ENCODE data around the gene ASCL2. TPM values are rescaled to one million over a fixed set of nuclear protein-coding genes. Genes with fewer than 3 reads are reported as not detected.

ASCL2 gene
- total RNA-seq, 2 experiments from 2014 or later, result not detected

GRCh38 chr11:2221591-2221990 lies 48.8 kb downstream of the ASCL2 start:
- H3K4me3 ChIP-seq (ENCODE audit: low read depth, low read length, poor library complexity, severe bottlenecking), result no peak overlapping the region
- H3K9me2 ChIP-seq (ENCODE audit: insufficient read depth, low read length), result no peaks in the 10 kb centered on the region
- H3K79me2 ChIP-seq (ENCODE audit: insufficient read depth, low read depth, low read length), result no peaks in the 10 kb centered on the region
- intact Hi-C loops (cut with micrococcal nuclease; ENCODE audit: unreplicated experiment), result no loop called here
- no peak overlapping the region for H2AFZ ChIP-seq (ENCODE audit: low read length)
- no peaks in the 10 kb centered on the region for H3K4me1 ChIP-seq (ENCODE audit: insufficient read depth, low read length, poor library complexity, severe bottlenecking)
- DNase-seq (ENCODE audit: low spot score), result no peak
- no peaks in the 10 kb centered on the region for H3K9me3 ChIP-seq (ENCODE audit: low read length)
- TF ChIP-seq EZH2phosphoT487 (IDR thresholded peaks at IDR 0.05; ENCODE audit: borderline replicate concordance, low read depth, low read length) (no peak), CTCF (conservative IDR thresholded peaks at IDR 0.05; ENCODE audit: low read length) (no peak)
- CTCF ChIA-PET (ENCODE audit: unreplicated experiment), result no interaction called here
- no peak overlapping the region for H3K4me2 ChIP-seq (ENCODE audit: low read length)
- POLR2A ChIA-PET, result no interaction called here
- no peaks in the 10 kb centered on the region for H3K36me3 ChIP-seq (ENCODE audit: insufficient read depth, low read length)
- no TSS peak for BruUV-seq (replicated peaks)
- H3K27ac ChIP-seq (ENCODE audit: low read depth, low read length, poor library complexity, severe bottlenecking), result no peak overlapping the region
- no peaks in the 10 kb centered on the region for H4K20me1 ChIP-seq (ENCODE audit: insufficient read depth, low read length)

GRCh38 chr11:2221024-2221423 lies 49.4 kb downstream of the ASCL2 start:
- no peak for DNase-seq (ENCODE audit: low spot score)
- H3K36me3 ChIP-seq (ENCODE audit: insufficient read depth, low read length), result no peaks in the 10 kb centered on the region
- ChIA-PET CTCF (ENCODE audit: unreplicated experiment) (no interaction called here), POLR2A (no interaction called here)
- no peak overlapping the region for H3K4me3 ChIP-seq (ENCODE audit: low read depth, low read length, poor library complexity, severe bottlenecking)
- no peak overlapping the region for H2AFZ ChIP-seq (ENCODE audit: low read length)
- no peak overlapping the region for H3K27ac ChIP-seq (ENCODE audit: low read depth, low read length, poor library complexity, severe bottlenecking)
- no peak overlapping the region for H3K4me2 ChIP-seq (ENCODE audit: low read length)
- intact Hi-C loops (cut with micrococcal nuclease; ENCODE audit: unreplicated experiment), result no loop called here
- no peaks in the 10 kb centered on the region for H4K20me1 ChIP-seq (ENCODE audit: insufficient read depth, low read length)
- no peaks in the 10 kb centered on the region for H3K9me3 ChIP-seq (ENCODE audit: low read length)
- no peaks in the 10 kb centered on the region for H3K4me1 ChIP-seq (ENCODE audit: insufficient read depth, low read length, poor library complexity, severe bottlenecking)
- no peak for TF ChIP-seq CTCF (conservative IDR thresholded peaks at IDR 0.05; ENCODE audit: low read length)
- no peaks in the 10 kb centered on the region for H3K79me2 ChIP-seq (ENCODE audit: insufficient read depth, low read depth, low read length)
- H3K9me2 ChIP-seq (ENCODE audit: insufficient read depth, low read length), result no peaks in the 10 kb centered on the region
- BruUV-seq (replicated peaks), result no TSS peak

GRCh38 chr11:2220173-2220771 lies 50.1 kb downstream of the ASCL2 start:
- no peak overlapping the region for H3K4me2 ChIP-seq (ENCODE audit: low read length)
- no peak overlapping the region for H3K4me3 ChIP-seq (ENCODE audit: low read depth, low read length, poor library complexity, severe bottlenecking)
- H4K20me1 ChIP-seq (ENCODE audit: insufficient read depth, low read length), result no peaks in the 10 kb centered on the region
- H3K4me1 ChIP-seq (ENCODE audit: insufficient read depth, low read length, poor library complexity, severe bottlenecking), result no peaks in the 10 kb centered on the region
- no TSS peak for BruUV-seq (replicated peaks)
- TF ChIP-seq EZH2phosphoT487 (IDR thresholded peaks at IDR 0.05; ENCODE audit: borderline replicate concordance, low read depth, low read length) (no peak), CTCF (conservative IDR thresholded peaks at IDR 0.05; ENCODE audit: low read length) (no peak)
- no peak for DNase-seq (ENCODE audit: low spot score)
- H3K9me3 ChIP-seq (ENCODE audit: low read length), result no peaks in the 10 kb centered on the region
- H3K36me3 ChIP-seq (ENCODE audit: insufficient read depth, low read length), result no peaks in the 10 kb centered on the region
- no peaks in the 10 kb centered on the region for H3K9me2 ChIP-seq (ENCODE audit: insufficient read depth, low read length)
- intact Hi-C loops (cut with micrococcal nuclease; ENCODE audit: unreplicated experiment), result no loop called here
- ChIA-PET CTCF (ENCODE audit: unreplicated experiment) (no interaction called here), POLR2A (no interaction called here)
- H2AFZ ChIP-seq (ENCODE audit: low read length), result no peak overlapping the region
- no peaks in the 10 kb centered on the region for H3K79me2 ChIP-seq (ENCODE audit: insufficient read depth, low read depth, low read length)
- no peak overlapping the region for H3K27ac ChIP-seq (ENCODE audit: low read depth, low read length, poor library complexity, severe bottlenecking)
